Hepatocyte (in vitro differentiated cells): ENCODE measurements around the gene SMTN.

Experiments used
- EZH2phosphoT487 ChIP-seq: fragments of 200-600 bp; sonication (generic); IDR thresholded peaks from one replicate; pipeline ENCODE4 v1.6.1; 2018; ENCODE audit warnings: antibody characterized with exemption, mild to moderate bottlenecking, low read depth, moderate library complexity; ENCODE audit not compliant: unreplicated experiment, severe bottlenecking
- TF ChIP-seq, protein P1 (sequence below): fragments of 200-600 bp; sonication (generic); IDR thresholded peaks from 2 replicates; pipeline ENCODE4 v1.5.1; 2016; ENCODE audit warnings: antibody characterized with exemption, mild to moderate bottlenecking; ENCODE audit not compliant: poor library complexity

DNA sequence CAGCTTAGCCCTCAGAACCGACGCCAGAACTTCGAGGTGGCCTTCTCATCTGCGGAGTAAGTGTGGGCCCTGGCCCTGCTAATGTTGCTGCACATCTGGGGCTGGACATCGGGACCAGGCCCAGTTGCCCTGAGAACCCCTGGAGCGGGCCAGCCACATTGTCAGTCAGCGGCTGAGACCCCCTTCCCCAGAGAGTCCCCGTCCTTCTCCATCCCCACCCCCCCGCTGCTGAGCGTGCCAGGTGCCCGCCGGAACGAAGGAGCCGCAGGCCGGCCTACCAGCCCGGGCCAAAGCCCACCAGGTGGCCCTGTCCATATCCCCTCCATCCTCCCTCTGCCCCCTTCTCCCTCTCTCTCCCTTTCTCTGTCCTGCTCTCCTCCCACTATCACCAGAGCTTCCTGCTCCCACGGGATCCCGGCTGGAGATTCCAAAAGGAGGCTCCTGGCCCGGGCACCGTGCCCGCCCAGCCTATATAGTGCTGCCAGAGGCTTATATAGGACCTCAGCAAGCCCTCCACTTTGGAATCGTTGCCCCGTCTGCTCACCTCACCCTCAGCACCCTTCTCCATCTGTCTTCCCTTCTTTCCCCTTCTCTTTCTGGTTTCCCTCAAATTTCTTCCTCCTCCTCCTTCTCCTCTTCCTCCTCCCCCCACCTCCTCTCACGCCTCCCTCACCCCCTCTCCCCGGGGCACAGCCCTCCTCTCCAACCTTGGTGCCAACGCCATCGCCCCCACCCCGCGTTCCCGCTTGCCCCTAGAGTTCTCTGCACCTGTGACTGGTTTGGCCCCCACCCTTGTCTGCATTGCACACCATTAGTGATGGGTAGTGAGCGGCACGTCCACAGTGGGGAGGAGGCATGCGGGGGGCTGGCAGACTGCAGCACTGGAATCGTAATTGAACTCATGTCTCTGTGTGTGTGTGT lies 19.0 kb downstream of the SMTN start:
- TF ChIP-seq, protein P1, sequence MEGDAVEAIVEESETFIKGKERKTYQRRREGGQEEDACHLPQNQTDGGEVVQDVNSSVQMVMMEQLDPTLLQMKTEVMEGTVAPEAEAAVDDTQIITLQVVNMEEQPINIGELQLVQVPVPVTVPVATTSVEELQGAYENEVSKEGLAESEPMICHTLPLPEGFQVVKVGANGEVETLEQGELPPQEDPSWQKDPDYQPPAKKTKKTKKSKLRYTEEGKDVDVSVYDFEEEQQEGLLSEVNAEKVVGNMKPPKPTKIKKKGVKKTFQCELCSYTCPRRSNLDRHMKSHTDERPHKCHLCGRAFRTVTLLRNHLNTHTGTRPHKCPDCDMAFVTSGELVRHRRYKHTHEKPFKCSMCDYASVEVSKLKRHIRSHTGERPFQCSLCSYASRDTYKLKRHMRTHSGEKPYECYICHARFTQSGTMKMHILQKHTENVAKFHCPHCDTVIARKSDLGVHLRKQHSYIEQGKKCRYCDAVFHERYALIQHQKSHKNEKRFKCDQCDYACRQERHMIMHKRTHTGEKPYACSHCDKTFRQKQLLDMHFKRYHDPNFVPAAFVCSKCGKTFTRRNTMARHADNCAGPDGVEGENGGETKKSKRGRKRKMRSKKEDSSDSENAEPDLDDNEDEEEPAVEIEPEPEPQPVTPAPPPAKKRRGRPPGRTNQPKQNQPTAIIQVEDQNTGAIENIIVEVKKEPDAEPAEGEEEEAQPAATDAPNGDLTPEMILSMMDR, result no peak
- TF ChIP-seq EZH2phosphoT487, result no peak
